SK-N-SH treated with all-trans-retinoic acid at 6 μM for 48 hours (cell line): ENCODE data around the gene DYRK1B.

Experiments
- ARNTL ChIP-seq: fragments of 450-650 bp; formaldehyde crosslinking; IDR thresholded peaks from 2 replicates; pipeline ENCODE4 v1.5.0; 2020; ENCODE audit warnings: low read depth, mild to moderate bottlenecking, moderate library complexity, borderline replicate concordance
- GLIS3 ChIP-seq: fragments of 250-450 bp; sonication (Bioruptor Pico); IDR thresholded peaks from 2 replicates; pipeline ENCODE4 v1.5.0; 2020; ENCODE audit warnings: mild to moderate bottlenecking, moderate library complexity
- PATZ1 ChIP-seq: fragments of 250-450 bp; sonication (Bioruptor Pico); IDR thresholded peaks from 2 replicates; pipeline ENCODE4 v1.8.0; 2020; ENCODE audit warnings: mild to moderate bottlenecking, moderate library complexity, borderline replicate concordance
- ZFP3 ChIP-seq: fragments of 250-450 bp; sonication (Bioruptor Pico); IDR thresholded peaks from 2 replicates; pipeline ENCODE4 v1.5.0; 2020; ENCODE audit warnings: mild to moderate bottlenecking, moderate library complexity
- ZFP30 ChIP-seq: fragments of 450-650 bp; formaldehyde crosslinking; IDR thresholded peaks from 2 replicates; pipeline ENCODE4 v1.5.0; 2022; ENCODE audit warnings: mild to moderate bottlenecking, moderate library complexity

- TF ChIP-seq ARNTL = no peak
- no peak for TF ChIP-seq ZFP30 (CRISPR knock-in tag)
- TF ChIP-seq GLIS3 (CRISPR knock-in tag) = no peak
- TF ChIP-seq PATZ1 (CRISPR knock-in tag) = no peak
- no peak for TF ChIP-seq ZFP3 (CRISPR knock-in tag)
These were observed 22.9 kb downstream of the DYRK1B start for GRCh38 chr19:39811064-39811463.
